SK-N-SH (cell line): ENCODE data around the gene ANKRD2. TPM values are rescaled to one million over a fixed set of nuclear protein-coding genes. Genes with fewer than 3 reads are reported as not detected.

Experiments
- CTCF ChIA-PET: fragments of 300-600, 350-600 bp; formaldehyde crosslinking; extraction: SDS; loops from one replicate; lab custom pipeline; 2021; lab: Yijun Ruan, JAX
- POLR2A ChIA-PET: fragments of 350-600 bp; sonication (Branson Sonifier 250); formaldehyde crosslinking; extraction: SDS; loops from one replicate; lab custom pipeline; 2020; ENCODE audit warnings: antibody characterized with exemption, inconsistent platforms; lab: Yijun Ruan, JAX
- DNase-seq: peaks from one replicate; pipeline ENCODE4 v3.0.0; 2012
- H2AFZ ChIP-seq: fragments of 200-600 bp; sonication (generic); 2 replicates; pipeline ENCODE4 v1.8.1; 2016; ENCODE audit warnings: antibody characterized with exemption, mild to moderate bottlenecking, low read depth
- H3F3A ChIP-seq: fragments of 200-600 bp; sonication (generic); replicated peaks from 2 replicates; pipeline ENCODE3; 2016; ENCODE audit warnings: antibody characterized with exemption, mild to moderate bottlenecking; ENCODE audit not compliant: insufficient read depth
- H3K27ac ChIP-seq, 2 experiments: fragments of 200-500 bp in 1 of 2; fragments of 200-600 bp in 1 of 2; sonication (Bioruptor generic) in 1 of 2; sonication (generic), shearing (Covaris generic) in 1 of 2; 2 replicates each; pipeline versions ENCODE4 v1.5.1 to v1.6.1; 2014 to 2016; ENCODE audit warnings: low read depth in 2 of 2, inconsistent platforms in 1 of 2, low read length in 1 of 2, mild to moderate bottlenecking in 1 of 2, mixed read lengths in 1 of 2
- H3K27me3 ChIP-seq: fragments of 200-600 bp; sonication (generic), shearing (Covaris generic); 2 replicates; pipeline ENCODE4 v1.6.1; 2016; ENCODE audit warnings: mixed run types; ENCODE audit not compliant: insufficient read depth
- H3K36me3 ChIP-seq, 2 experiments: fragments of 200-500 bp in 1 of 2; fragments of 200-600 bp in 1 of 2; sonication (Bioruptor generic) in 1 of 2; sonication (generic) in 1 of 2; replicated peaks in 1 of 2; 2 replicates each; pipeline versions ENCODE3 to v1.5.1; 2014 to 2016; ENCODE audit warnings: low read length in 1 of 2, mild to moderate bottlenecking in 1 of 2; ENCODE audit not compliant: insufficient read depth in 2 of 2, control insufficient read depth in 1 of 2
- H3K4me1 ChIP-seq, 2 experiments: fragments of 200-500 bp in 1 of 2; fragments of 200-600 bp in 1 of 2; sonication (Bioruptor generic) in 1 of 2; sonication (generic), shearing (Covaris generic) in 1 of 2; 2 replicates each; pipeline versions ENCODE4 v1.5.1 to v1.6.1; 2014 to 2016; ENCODE audit warnings: low read depth in 1 of 2, low read length in 1 of 2, mixed run types in 1 of 2; ENCODE audit not compliant: insufficient read depth in 2 of 2, control insufficient read depth in 1 of 2
- H3K4me2 ChIP-seq: fragments of 200-600 bp; sonication (generic), shearing (Covaris generic); 2 replicates; pipeline ENCODE4 v1.6.1; 2017; ENCODE audit warnings: mixed run types
- H3K4me3 ChIP-seq, 2 experiments: fragments of 200-500 bp in 1 of 2; fragments of 200-600 bp in 1 of 2; sonication (Bioruptor generic) in 1 of 2; sonication (generic), shearing (Covaris generic) in 1 of 2; 2 replicates each; pipeline versions ENCODE4 v1.5.1 to v1.8.1; 2014 to 2016; ENCODE audit warnings: low read depth in 2 of 2, inconsistent platforms in 1 of 2, low read length in 1 of 2, mild to moderate bottlenecking in 1 of 2, mixed read lengths in 1 of 2, moderate library complexity in 1 of 2
- H3K79me2 ChIP-seq: fragments of 200-600 bp; sonication (generic); 2 replicates; pipeline ENCODE4 v1.8.1; 2017; ENCODE audit warnings: mild to moderate bottlenecking; ENCODE audit not compliant: insufficient read depth
- H3K9ac ChIP-seq: fragments of 200-600 bp; sonication (generic); 2 replicates; pipeline ENCODE4 v1.6.1; 2017; ENCODE audit warnings: mixed run types
- H3K9me2 ChIP-seq: fragments of 200-600 bp; sonication (generic); 2 replicates; pipeline ENCODE4 v1.6.1; 2017; ENCODE audit warnings: mixed run types
- H3K9me3 ChIP-seq: fragments of 200-600 bp; sonication (generic); 2 replicates; pipeline ENCODE4 v1.6.1; 2017; ENCODE audit warnings: mixed run types, mild to moderate bottlenecking, moderate library complexity
- H4K20me1 ChIP-seq: fragments of 200-600 bp; sonication (generic); 2 replicates; pipeline ENCODE4 v1.6.1; 2017; ENCODE audit warnings: mild to moderate bottlenecking, mixed run types; ENCODE audit not compliant: insufficient read depth
- CHD2 ChIP-seq: fragments of 150-350 bp; IDR thresholded peaks from 2 replicates; pipeline ENCODE4 v1.6.1; 2018; ENCODE audit warnings: low read length; ENCODE audit not compliant: partially characterized antibody
- CTCF ChIP-seq: fragments of 200-600 bp; sonication (generic); IDR thresholded peaks from 2 replicates; pipeline ENCODE4 v1.6.1; 2017; ENCODE audit warnings: antibody characterized with exemption, mild to moderate bottlenecking, moderate library complexity
- FOSL2 ChIP-seq: IDR thresholded peaks from 2 replicates; pipeline ENCODE4 v1.4.0; 2012; ENCODE audit warnings: low read depth, mild to moderate bottlenecking, moderate library complexity, borderline replicate concordance
- FOXM1 ChIP-seq: IDR thresholded peaks from 2 replicates; pipeline ENCODE4 v1.4.0; 2012; ENCODE audit warnings: low read depth, mild to moderate bottlenecking
- GABPA ChIP-seq: IDR thresholded peaks from 2 replicates; pipeline ENCODE4 v1.4.0; 2012; ENCODE audit warnings: low read depth, mild to moderate bottlenecking
- GATA2 ChIP-seq: sonication (generic); formaldehyde crosslinking; IDR thresholded peaks from 2 replicates; pipeline ENCODE4 v1.5.0; 2020; ENCODE audit warnings: mild to moderate bottlenecking, missing genetic modification reagents
- IRF3 ChIP-seq: fragments of 150-350 bp; IDR thresholded peaks from 2 replicates; pipeline ENCODE4 v1.6.1; 2016; ENCODE audit warnings: mild to moderate bottlenecking, low read depth, low read length
- MEF2A ChIP-seq: IDR thresholded peaks from 2 replicates; pipeline ENCODE4 v1.4.0; 2012; ENCODE audit warnings: low read depth, borderline replicate concordance
- NFIC ChIP-seq: IDR thresholded peaks from 2 replicates; pipeline ENCODE4 v1.4.0; 2012; ENCODE audit warnings: borderline replicate concordance
- RCOR1 ChIP-seq: fragments of 150-350 bp; IDR thresholded peaks from 2 replicates; pipeline ENCODE4 v1.6.1; 2017; ENCODE audit warnings: antibody characterized with exemption, low read length
- REST ChIP-seq: IDR thresholded peaks from 2 replicates; pipeline ENCODE4 v1.6.1; 2012; ENCODE audit warnings: mild to moderate bottlenecking, low read depth, low read length, moderate library complexity
- RXRA ChIP-seq: IDR thresholded peaks from 2 replicates; pipeline ENCODE4 v1.4.0; 2012; ENCODE audit warnings: low read depth, mild to moderate bottlenecking, borderline replicate concordance
- SIN3A ChIP-seq: IDR thresholded peaks from 2 replicates; pipeline ENCODE4 v1.6.1; 2012; ENCODE audit warnings: low read depth, mild to moderate bottlenecking, low read length, moderate library complexity, borderline replicate concordance
- SMC3 ChIP-seq: IDR thresholded peaks from 2 replicates; pipeline ENCODE4 v1.6.1; 2012; ENCODE audit warnings: low read depth, low read length, improper control_type of control experiment
- TEAD4 ChIP-seq: IDR thresholded peaks from 2 replicates; pipeline ENCODE4 v1.4.0; 2012; ENCODE audit warnings: mild to moderate bottlenecking, borderline replicate concordance; ENCODE audit not compliant: insufficient read depth
- USF1 ChIP-seq: IDR thresholded peaks from 2 replicates; pipeline ENCODE4 v1.4.0; 2012; ENCODE audit warnings: low read depth, borderline replicate concordance
- ZBTB33 ChIP-seq: IDR thresholded peaks from 2 replicates; pipeline ENCODE4 v1.4.0; 2012; ENCODE audit warnings: low read depth, borderline replicate concordance
- WGBS: methylation state at CpG from one replicate; pipeline ENCODE4 v1.1.6; 2017; ENCODE audit warnings: low lambda C conversion rate; 5-methylcytosine and 5-hydroxymethylcytosine counted together
- polyA plus RNA-seq, 3 experiments: library from polyadenylated mRNA; depleted of rRNA; stranded (reverse); fragments of >200 nt; gene quantifications; 2 replicates each; pipeline ENCODE4 v1.2.3, GENCODE V29; 2012
- TF ChIP-seq, protein P1 (sequence below): IDR thresholded peaks from 2 replicates; pipeline ENCODE4; 2012
- TF ChIP-seq, protein P2 (sequence below): fragments of 150-350 bp; IDR thresholded peaks from 2 replicates; pipeline ENCODE4 v1.6.1; 2017; ENCODE audit warnings: antibody characterized with exemption, low read length, low read depth, borderline replicate concordance

ANKRD2 gene
- polyA plus RNA-seq, 1 of the 3 experiments (the other 2 are of a cell fraction) = 0.72 TPM

DNA sequence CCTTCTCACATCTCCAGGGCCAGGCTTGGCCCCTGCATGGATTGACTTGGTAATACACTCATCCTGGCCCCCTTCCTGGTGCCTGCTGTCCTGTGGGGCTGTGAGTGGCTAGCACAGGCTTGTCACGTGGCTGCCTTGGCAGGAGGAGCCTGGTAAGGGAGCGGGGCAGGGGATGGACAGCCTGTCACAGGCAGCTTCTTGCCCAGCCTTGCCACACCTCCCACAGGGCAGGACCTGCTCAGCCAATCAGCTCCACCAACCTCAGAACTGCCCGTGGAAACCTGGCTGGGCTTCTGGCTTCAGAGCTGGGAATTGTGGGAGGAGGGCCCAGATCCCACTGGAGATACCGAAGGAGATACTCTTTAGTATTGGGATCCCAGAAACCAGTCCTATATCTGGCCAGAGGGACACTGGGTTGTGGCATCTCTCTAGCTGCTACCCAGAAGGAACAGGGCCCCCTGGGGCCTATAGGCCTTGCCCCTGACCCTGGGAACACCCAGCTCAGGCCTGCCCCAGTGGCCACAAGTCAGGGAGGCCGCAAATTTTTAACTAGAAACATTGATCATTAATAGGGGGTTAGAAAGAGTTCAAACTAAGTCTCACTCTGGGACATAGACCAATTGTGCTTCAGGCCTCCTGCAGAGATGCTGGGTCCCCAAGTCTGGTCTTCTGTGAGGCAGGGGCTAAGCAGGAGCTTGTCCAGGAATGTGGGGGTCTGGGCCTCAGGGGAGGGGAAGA, 11.7 kb downstream of the ANKRD2 start, which contains the start of gene HOGA1:
HOGA1 (plus strand) TSS at position 330 of the 738 bp plus-strand sequence; CDS start at position 645, 315 bp downstream.
- no peak within 1 kb of the TSS for H3K9ac ChIP-seq
- H3K36me3 ChIP-seq = no peaks in the 10 kb centered on the region
- peak within 1 kb of the TSS; percentile 85; the same call in 1 of the 2 replicates for H2AFZ ChIP-seq
- H3K27ac ChIP-seq = peak within 1 kb of the TSS; percentile 16 to 72; a peak in 3 of 4 replicates
- peak; percentile 89 for DNase-seq
- ChIA-PET CTCF (interaction anchor here (1.4 to 7.1 kb wide), 3 partner anchors 12 to 31 kb away, joined by 4 to 60 read pairs (median 7); partner anchors contain the start of gene ANKRD2), POLR2A (interaction anchor here (0.9 to 1.3 kb wide), 2 partner anchors 9 to 100 kb away, joined by 3 to 4 read pairs; no protein-coding TSS in a partner anchor)
- H3K4me3 ChIP-seq = no peak within 1 kb of the TSS; a peak in 1 of 4 replicates
- H3F3A ChIP-seq = no peaks in the 10 kb centered on the region
- WGBS = 88% methylated on average over 1 of the region's 5 CpGs
- H3K79me2 ChIP-seq = no peaks in the 10 kb centered on the region
- peaks cover 0 to 21% of the 10 kb centered on the region in 2 experiments; a peak in 1 of 4 replicates for H3K4me1 ChIP-seq
- H4K20me1 ChIP-seq = no peaks in the 10 kb centered on the region
- H3K9me2 ChIP-seq = no peaks in the 10 kb centered on the region
- H3K27me3 ChIP-seq = no peaks in the 10 kb centered on the region
- peak within 1 kb of the TSS; percentile 0; the same call in 1 of the 2 replicates for H3K4me2 ChIP-seq
- H3K9me3 ChIP-seq = no peaks in the 10 kb centered on the region
- no peak for TF ChIP-seq NFIC
- TF ChIP-seq ZBTB33 = no peak
- no peak for TF ChIP-seq REST
- TF ChIP-seq RCOR1 = no peak
- no peak for TF ChIP-seq SIN3A
- no peak for TF ChIP-seq GABPA
- no peak for TF ChIP-seq FOXM1
- no peak for TF ChIP-seq IRF3
- TF ChIP-seq RXRA = no peak
- TF ChIP-seq, protein P1, sequence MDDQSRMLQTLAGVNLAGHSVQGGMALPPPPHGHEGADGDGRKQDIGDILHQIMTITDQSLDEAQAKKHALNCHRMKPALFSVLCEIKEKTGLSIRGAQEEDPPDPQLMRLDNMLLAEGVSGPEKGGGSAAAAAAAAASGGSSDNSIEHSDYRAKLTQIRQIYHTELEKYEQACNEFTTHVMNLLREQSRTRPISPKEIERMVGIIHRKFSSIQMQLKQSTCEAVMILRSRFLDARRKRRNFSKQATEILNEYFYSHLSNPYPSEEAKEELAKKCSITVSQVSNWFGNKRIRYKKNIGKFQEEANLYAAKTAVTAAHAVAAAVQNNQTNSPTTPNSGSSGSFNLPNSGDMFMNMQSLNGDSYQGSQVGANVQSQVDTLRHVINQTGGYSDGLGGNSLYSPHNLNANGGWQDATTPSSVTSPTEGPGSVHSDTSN = peak; percentile 40; the same call in 1 of the 2 replicates
- peak; percentile 68; the same call in 1 of the 2 replicates for TF ChIP-seq GATA2 (CRISPR knock-in tag)
- TF ChIP-seq FOSL2 = no peak
- no peak for TF ChIP-seq TEAD4
- TF ChIP-seq CHD2 = no peak
- TF ChIP-seq USF1 = peak; percentile 89
- TF ChIP-seq CTCF = no peak
- TF ChIP-seq, protein P2, sequence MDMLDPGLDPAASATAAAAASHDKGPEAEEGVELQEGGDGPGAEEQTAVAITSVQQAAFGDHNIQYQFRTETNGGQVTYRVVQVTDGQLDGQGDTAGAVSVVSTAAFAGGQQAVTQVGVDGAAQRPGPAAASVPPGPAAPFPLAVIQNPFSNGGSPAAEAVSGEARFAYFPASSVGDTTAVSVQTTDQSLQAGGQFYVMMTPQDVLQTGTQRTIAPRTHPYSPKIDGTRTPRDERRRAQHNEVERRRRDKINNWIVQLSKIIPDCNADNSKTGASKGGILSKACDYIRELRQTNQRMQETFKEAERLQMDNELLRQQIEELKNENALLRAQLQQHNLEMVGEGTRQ = peak; percentile 49; the same call in 1 of the 2 replicates
- TF ChIP-seq SMC3 = no peak
- TF ChIP-seq MEF2A = no peak
